Suprapubic skin (tissue), 3 donors: Measurements from ENCODE around the gene GTF2H3.

ENCODE experiments used
- POLR2A ChIP-seq, 2 donors: fragments of 450-650 bp; IDR thresholded peaks; one replicate each; pipeline ENCODE4 v1.6.1; 2017; ENCODE audit warnings: antibody characterized with exemption in 2 of 2, mild to moderate bottlenecking in 2 of 2, moderate library complexity in 2 of 2
- TF ChIP-seq, protein P1 (sequence below), 2 donors: fragments of 200-600 bp in 1 of 2; fragments of 450-650 bp in 1 of 2; sonication (generic) in 1 of 2; IDR thresholded peaks; one replicate each; pipeline ENCODE4 v1.5.1; 2016 to 2019; ENCODE audit warnings: antibody characterized with exemption in 2 of 2, mild to moderate bottlenecking in 1 of 2, moderate library complexity in 1 of 2

DNA sequence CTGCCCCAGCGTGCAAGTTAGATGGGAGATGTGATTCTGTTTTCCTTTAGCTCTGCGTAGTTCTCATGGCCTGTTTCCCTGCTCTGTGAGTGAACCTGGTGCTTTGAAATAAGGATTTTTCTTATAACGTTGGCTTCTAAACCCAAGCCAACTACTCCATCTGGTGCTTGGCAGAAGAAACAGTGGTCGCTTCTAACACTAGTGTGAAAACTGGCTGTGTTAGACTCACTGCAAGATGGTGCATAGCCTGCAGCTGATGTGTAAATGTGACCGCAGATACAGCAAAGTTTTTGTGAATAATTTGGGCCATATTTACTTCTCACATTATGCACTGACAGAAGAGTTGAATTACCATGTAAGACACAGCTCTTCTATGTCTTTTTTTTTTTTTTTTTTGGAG is 12.2 kb downstream of the GTF2H3 start:
- TF ChIP-seq, protein P1, sequence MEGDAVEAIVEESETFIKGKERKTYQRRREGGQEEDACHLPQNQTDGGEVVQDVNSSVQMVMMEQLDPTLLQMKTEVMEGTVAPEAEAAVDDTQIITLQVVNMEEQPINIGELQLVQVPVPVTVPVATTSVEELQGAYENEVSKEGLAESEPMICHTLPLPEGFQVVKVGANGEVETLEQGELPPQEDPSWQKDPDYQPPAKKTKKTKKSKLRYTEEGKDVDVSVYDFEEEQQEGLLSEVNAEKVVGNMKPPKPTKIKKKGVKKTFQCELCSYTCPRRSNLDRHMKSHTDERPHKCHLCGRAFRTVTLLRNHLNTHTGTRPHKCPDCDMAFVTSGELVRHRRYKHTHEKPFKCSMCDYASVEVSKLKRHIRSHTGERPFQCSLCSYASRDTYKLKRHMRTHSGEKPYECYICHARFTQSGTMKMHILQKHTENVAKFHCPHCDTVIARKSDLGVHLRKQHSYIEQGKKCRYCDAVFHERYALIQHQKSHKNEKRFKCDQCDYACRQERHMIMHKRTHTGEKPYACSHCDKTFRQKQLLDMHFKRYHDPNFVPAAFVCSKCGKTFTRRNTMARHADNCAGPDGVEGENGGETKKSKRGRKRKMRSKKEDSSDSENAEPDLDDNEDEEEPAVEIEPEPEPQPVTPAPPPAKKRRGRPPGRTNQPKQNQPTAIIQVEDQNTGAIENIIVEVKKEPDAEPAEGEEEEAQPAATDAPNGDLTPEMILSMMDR (IDR thresholded peaks at IDR 0.05), result no peak
- TF ChIP-seq POLR2A (IDR thresholded peaks at IDR 0.05), result no peak
